PFSK-1 (cell line): Measurements from ENCODE around the gene SPNS2.

Source experiments
- REST ChIP-seq, 2 experiments: IDR thresholded peaks; 2 replicates each; pipeline versions ENCODE4 v1.6.1 to v1.8.0; 2011 to 2012; ENCODE audit warnings: low read depth in 2 of 2, low read length in 2 of 2, control low read depth in 1 of 2, inconsistent platforms in 1 of 2, mild to moderate bottlenecking in 1 of 2, moderate library complexity in 1 of 2; ENCODE audit not compliant: insufficient read depth in 1 of 2
- SIN3A ChIP-seq: IDR thresholded peaks from 2 replicates; pipeline ENCODE4 v1.6.1; 2012; ENCODE audit warnings: mild to moderate bottlenecking, low read length, moderate library complexity, borderline replicate concordance; ENCODE audit not compliant: insufficient read depth

- TF ChIP-seq SIN3A, result no peak
- TF ChIP-seq REST (IDR thresholded peaks at IDR 0.05; ENCODE audit: insufficient read depth in 1 of 2, low read depth in 2 of 2, low read length in 2 of 2), result no peak
Measured at GRCh38 chr17:4520060-4520893, 21.6 kb downstream of the SPNS2 start.
